ENCODE measurements around the gene MED9.

The MED9 gene

DNA sequence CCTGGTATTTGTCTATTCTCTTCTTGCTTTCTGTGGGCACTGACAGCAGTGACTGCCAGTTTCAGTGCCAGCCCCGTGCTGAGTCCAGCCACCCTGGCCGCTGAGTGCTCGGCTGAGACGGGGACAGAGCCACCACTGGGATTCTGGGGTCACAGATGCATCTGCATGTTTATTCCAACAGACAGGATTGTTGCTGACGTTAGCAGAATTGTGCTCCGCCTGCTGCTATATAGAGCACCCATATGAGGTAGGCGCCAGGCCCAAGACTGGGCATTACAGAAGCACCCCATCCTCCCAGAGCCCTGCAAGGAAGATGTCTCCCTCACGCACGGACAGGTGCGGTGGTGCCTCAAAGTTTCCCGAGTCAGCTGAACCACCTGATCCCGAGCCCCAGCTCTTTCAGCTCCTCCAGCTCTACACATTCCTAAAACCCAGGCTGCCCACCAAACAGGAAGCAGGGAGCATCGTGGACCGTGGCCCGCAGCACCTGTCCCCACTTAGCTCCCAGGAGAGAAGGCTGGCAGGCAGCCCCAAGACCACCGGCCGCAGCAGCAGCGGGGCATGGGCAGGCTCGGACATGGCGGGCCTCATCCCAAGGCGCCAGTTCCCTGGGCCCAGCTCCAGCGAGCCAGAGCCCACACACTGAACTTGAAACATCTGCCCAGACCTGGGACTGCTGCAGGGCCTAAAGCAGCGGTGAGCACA, 64.3 kb downstream of the MED9 start:
- DNase-seq = no peak

DNA sequence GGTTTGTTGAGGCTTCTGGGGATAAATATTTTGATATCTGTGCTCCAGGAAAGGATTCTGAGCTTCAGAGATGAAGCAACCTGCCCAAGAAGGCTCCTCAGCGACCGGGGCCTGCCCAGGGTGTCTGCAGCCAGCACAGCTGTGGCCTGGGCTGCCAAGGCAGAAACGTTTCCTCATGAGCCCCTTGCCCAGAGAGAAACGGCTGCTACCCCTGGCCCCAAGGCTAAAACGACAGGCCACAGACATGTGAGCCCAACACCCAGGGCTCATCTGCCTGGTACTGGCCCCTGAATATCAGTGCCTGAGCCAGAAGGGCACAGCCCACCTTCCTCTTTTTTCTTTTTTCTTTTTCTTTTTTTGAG, 64.8 kb downstream of the MED9 start:
- DNase-seq = no peak
